WTC11 (cell line): ENCODE results near the gene NETO1. TPM values are rescaled to one million over a fixed set of nuclear protein-coding genes. Genes with fewer than 3 reads are reported as not detected.

Experiments
- ATAC-seq: fragments of 200-7000 bp; cut with Tn5 transposase; 2 replicates; pipeline ENCODE4 v1.10.0; 2021; ENCODE audit warnings: mild to moderate bottlenecking, moderate library complexity
- Bru-seq: library from RNA; stranded (reverse); fragments of 400-500 nt; gene quantifications from one replicate; lab custom pipeline; 2021; lab: Mats Ljungman, UMichigan
- CTCF ChIA-PET: fragments of 300-600 bp; sonication (Branson Sonifier 250); formaldehyde crosslinking; loops from one replicate; lab custom pipeline; 2021; ENCODE audit warnings: antibody characterized with exemption; lab: Charles Lee
- POLR2A ChIA-PET: fragments of 350-600 bp; sonication (Branson Sonifier 250); formaldehyde crosslinking; loops from one replicate; lab custom pipeline; 2021; ENCODE audit warnings: antibody characterized with exemption; lab: Charles Lee
- DNase-seq: peaks from one replicate; pipeline ENCODE4 v3.0.0; 2021; ENCODE audit warnings: low spot score
- H3K27ac Mint-ChIP-seq: 2 replicates; pipeline ENCODE4 v1.8.0; 2021; ENCODE audit warnings: mixed read lengths
- H3K27me3 Mint-ChIP-seq: 2 replicates; pipeline ENCODE4 v1.8.0; 2021; ENCODE audit warnings: low read depth, mild to moderate bottlenecking, moderate library complexity, mixed read lengths
- H3K36me3 Mint-ChIP-seq: 2 replicates; pipeline ENCODE4 v1.8.0; 2021; ENCODE audit warnings: mixed read lengths
- H3K4me1 Mint-ChIP-seq: 2 replicates; pipeline ENCODE4 v1.8.0; 2022; ENCODE audit warnings: mixed read lengths
- H3K4me3 Mint-ChIP-seq: 2 replicates; pipeline ENCODE4 v1.8.0; 2021; ENCODE audit warnings: mild to moderate bottlenecking, moderate library complexity, mixed read lengths
- H3K9me3 Mint-ChIP-seq: 2 replicates; pipeline ENCODE4 v1.8.0; 2021; ENCODE audit warnings: mixed read lengths
- CREM ChIP-seq: sonication (generic); formaldehyde crosslinking; IDR thresholded peaks from 2 replicates; pipeline ENCODE4 v1.8.1; 2022; ENCODE audit warnings: mild to moderate bottlenecking, missing genetic modification reagents, moderate library complexity
- GRHL2 ChIP-seq: fragments of 250-450 bp; sonication (Bioruptor Pico); IDR thresholded peaks from 2 replicates; pipeline ENCODE4 v1.8.0; 2022; ENCODE audit warnings: mild to moderate bottlenecking, moderate library complexity; ENCODE audit not compliant: insufficient replicate concordance, severe bottlenecking
- HMGA2 ChIP-seq: fragments of 250-450 bp; sonication (Bioruptor Pico); IDR thresholded peaks from 2 replicates; pipeline ENCODE4 v1.4.0; 2021; ENCODE audit warnings: mild to moderate bottlenecking, moderate library complexity
- TEAD1 ChIP-seq: sonication (generic); formaldehyde crosslinking; IDR thresholded peaks from 2 replicates; pipeline ENCODE4 v1.8.0; 2022; ENCODE audit warnings: mild to moderate bottlenecking, missing genetic modification reagents
- ZNF219 ChIP-seq: sonication (generic); formaldehyde crosslinking; IDR thresholded peaks from 2 replicates; pipeline ENCODE4 v1.8.0; 2023; ENCODE audit warnings: missing genetic modification reagents, mild to moderate bottlenecking, borderline replicate concordance
- long read RNA-seq, 3 experiments: library from RNA in 1 of 3; library from capped mRNA in 1 of 3; library from polyadenylated mRNA in 1 of 3; unstranded in 2 of 3; stranded (forward) in 1 of 3; transcript quantifications; one replicate each; pipeline ENCODE4 v2.0.0, GENCODE V29; 2021
- total RNA-seq: library from RNA; stranded (reverse); gene quantifications from 3 replicates; pipeline ENCODE4 v1.2.3, GENCODE V29; 2021
- TF ChIP-seq, protein P1 (sequence below): sonication (generic); formaldehyde crosslinking; IDR thresholded peaks from 2 replicates; pipeline ENCODE4 v1.8.1; 2022; ENCODE audit warnings: mild to moderate bottlenecking, missing genetic modification reagents, moderate library complexity, borderline replicate concordance
- TF ChIP-seq, protein P2 (sequence below): sonication (generic); formaldehyde crosslinking; IDR thresholded peaks from 2 replicates; pipeline ENCODE4 v1.8.0; 2023; ENCODE audit warnings: missing genetic modification reagents
- TF ChIP-seq, protein P3 (sequence below): sonication (generic); formaldehyde crosslinking; IDR thresholded peaks from 2 replicates; pipeline ENCODE4 v1.8.1; 2023; ENCODE audit warnings: mild to moderate bottlenecking, moderate library complexity, missing genetic modification reagents
- TF ChIP-seq, protein P4 (sequence below): sonication (generic); formaldehyde crosslinking; conservative IDR thresholded peaks from 2 replicates; pipeline ENCODE4 v1.8.1; 2023; ENCODE audit warnings: mild to moderate bottlenecking, low read depth, missing genetic modification reagents, moderate library complexity
- TF ChIP-seq, protein P5 (sequence below): sonication (generic); formaldehyde crosslinking; IDR thresholded peaks from 2 replicates; pipeline ENCODE4 v1.8.0; 2022; ENCODE audit warnings: missing genetic modification reagents

The NETO1 gene, protein sequence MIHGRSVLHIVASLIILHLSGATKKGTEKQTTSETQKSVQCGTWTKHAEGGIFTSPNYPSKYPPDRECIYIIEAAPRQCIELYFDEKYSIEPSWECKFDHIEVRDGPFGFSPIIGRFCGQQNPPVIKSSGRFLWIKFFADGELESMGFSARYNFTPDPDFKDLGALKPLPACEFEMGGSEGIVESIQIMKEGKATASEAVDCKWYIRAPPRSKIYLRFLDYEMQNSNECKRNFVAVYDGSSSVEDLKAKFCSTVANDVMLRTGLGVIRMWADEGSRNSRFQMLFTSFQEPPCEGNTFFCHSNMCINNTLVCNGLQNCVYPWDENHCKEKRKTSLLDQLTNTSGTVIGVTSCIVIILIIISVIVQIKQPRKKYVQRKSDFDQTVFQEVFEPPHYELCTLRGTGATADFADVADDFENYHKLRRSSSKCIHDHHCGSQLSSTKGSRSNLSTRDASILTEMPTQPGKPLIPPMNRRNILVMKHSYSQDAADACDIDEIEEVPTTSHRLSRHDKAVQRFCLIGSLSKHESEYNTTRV
- 30.0 to 34.7 TPM (median 33.1 TPM) in 3 replicates for total RNA-seq
- Bru-seq, nascent RNA: percentile 81 among the genes with signal in this experiment
- long read RNA-seq, experiment 1, transcript NETO1-201 (11 exons, 3,058 nt): major isoform, 19 of 65 reads
- long read RNA-seq, experiment 1, partial matches to known transcripts: 23 of 65 reads
- long read RNA-seq, experiment 1, other reads (novel, unspliced or antisense): 23 of 65 reads
- long read RNA-seq, experiment 2, transcript NETO1-201 (11 exons, 3,058 nt): major isoform, 7 of 22 reads
- long read RNA-seq, experiment 2, partial matches to known transcripts: 7 of 22 reads
- long read RNA-seq, experiment 2, other reads (novel, unspliced or antisense): 8 of 22 reads
- long read RNA-seq, experiment 3: 0 reads

DNA sequence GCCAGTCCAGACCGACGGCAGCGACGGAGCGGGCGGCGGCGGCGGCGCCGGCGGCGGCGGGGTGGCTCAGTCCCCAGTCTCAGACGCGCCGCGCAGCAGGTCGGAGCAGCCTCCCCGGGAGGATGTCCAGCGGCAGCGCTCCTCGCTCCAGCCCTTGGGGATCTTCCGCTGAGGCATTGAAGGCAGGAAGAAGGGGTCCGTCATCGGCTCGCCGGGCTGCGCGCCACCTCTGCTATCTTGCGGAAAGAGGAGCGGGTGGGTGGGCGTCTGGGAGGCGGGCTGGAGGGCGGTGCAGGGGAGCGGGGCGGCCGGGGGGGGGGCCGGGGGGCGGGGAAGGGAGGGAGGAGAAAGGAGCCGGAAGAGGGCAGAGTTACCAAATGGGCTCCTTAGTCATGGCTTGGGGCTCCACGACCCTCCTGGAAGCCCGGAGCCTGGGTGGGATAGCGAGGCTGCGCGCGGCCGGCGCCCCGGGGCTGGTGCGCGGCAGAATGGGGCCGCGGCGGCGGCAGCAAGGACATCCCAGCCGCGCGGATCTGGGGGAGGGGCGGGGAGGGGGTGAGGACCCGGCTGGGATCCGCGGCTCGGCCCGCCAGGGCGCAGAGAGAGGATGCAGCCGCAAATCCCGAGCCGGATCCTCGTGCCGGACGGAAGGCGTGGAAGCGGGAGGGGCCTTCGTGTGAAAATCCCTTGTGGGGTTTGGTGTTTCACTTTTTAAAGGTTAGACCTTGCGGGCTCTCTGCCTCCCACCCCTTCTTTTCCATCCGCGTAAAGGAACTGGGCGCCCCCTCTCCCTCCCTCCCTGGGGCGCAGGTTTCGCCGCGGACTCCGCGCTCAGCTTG lies at the start of gene NETO1:
TSS of gene NETO1 (minus strand) at position 242 of the 839 bp plus-strand sequence. CDS start 696 bp downstream, outside the sequence.
- H3K27ac Mint-ChIP-seq: no peak within 1 kb of the TSS
- POLR2A ChIA-PET: no interaction called here
- CTCF ChIA-PET: no interaction called here
- TF ChIP-seq, protein P1, sequence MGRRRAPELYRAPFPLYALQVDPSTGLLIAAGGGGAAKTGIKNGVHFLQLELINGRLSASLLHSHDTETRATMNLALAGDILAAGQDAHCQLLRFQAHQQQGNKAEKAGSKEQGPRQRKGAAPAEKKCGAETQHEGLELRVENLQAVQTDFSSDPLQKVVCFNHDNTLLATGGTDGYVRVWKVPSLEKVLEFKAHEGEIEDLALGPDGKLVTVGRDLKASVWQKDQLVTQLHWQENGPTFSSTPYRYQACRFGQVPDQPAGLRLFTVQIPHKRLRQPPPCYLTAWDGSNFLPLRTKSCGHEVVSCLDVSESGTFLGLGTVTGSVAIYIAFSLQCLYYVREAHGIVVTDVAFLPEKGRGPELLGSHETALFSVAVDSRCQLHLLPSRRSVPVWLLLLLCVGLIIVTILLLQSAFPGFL (CRISPR knock-in tag): no peak
- TF ChIP-seq, protein P2, sequence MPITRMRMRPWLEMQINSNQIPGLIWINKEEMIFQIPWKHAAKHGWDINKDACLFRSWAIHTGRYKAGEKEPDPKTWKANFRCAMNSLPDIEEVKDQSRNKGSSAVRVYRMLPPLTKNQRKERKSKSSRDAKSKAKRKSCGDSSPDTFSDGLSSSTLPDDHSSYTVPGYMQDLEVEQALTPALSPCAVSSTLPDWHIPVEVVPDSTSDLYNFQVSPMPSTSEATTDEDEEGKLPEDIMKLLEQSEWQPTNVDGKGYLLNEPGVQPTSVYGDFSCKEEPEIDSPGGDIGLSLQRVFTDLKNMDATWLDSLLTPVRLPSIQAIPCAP (CRISPR knock-in tag): no peak
- TF ChIP-seq, protein P3, sequence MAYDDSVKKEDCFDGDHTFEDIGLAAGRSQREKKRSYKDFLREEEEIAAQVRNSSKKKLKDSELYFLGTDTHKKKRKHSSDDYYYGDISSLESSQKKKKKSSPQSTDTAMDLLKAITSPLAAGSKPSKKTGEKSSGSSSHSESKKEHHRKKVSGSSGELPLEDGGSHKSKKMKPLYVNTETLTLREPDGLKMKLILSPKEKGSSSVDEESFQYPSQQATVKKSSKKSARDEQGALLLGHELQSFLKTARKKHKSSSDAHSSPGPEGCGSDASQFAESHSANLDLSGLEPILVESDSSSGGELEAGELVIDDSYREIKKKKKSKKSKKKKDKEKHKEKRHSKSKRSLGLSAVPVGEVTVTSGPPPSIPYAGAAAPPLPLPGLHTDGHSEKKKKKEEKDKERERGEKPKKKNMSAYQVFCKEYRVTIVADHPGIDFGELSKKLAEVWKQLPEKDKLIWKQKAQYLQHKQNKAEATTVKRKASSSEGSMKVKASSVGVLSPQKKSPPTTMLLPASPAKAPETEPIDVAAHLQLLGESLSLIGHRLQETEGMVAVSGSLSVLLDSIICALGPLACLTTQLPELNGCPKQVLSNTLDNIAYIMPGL: no peak
- no peak for TF ChIP-seq CREM
- TF ChIP-seq GRHL2: no peak
- TF ChIP-seq, protein P4, sequence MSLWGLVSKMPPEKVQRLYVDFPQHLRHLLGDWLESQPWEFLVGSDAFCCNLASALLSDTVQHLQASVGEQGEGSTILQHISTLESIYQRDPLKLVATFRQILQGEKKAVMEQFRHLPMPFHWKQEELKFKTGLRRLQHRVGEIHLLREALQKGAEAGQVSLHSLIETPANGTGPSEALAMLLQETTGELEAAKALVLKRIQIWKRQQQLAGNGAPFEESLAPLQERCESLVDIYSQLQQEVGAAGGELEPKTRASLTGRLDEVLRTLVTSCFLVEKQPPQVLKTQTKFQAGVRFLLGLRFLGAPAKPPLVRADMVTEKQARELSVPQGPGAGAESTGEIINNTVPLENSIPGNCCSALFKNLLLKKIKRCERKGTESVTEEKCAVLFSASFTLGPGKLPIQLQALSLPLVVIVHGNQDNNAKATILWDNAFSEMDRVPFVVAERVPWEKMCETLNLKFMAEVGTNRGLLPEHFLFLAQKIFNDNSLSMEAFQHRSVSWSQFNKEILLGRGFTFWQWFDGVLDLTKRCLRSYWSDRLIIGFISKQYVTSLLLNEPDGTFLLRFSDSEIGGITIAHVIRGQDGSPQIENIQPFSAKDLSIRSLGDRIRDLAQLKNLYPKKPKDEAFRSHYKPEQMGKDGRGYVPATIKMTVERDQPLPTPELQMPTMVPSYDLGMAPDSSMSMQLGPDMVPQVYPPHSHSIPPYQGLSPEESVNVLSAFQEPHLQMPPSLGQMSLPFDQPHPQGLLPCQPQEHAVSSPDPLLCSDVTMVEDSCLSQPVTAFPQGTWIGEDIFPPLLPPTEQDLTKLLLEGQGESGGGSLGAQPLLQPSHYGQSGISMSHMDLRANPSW (CRISPR knock-in tag): no peak
- no peak for TF ChIP-seq HMGA2 (CRISPR knock-in tag)
- 0 out of 2 replicates have a peak, but pooled peaks have one; percentile 19 for TF ChIP-seq TEAD1 (CRISPR knock-in tag)
- no peak for TF ChIP-seq ZNF219 (CRISPR knock-in tag)
- TF ChIP-seq, protein P5, sequence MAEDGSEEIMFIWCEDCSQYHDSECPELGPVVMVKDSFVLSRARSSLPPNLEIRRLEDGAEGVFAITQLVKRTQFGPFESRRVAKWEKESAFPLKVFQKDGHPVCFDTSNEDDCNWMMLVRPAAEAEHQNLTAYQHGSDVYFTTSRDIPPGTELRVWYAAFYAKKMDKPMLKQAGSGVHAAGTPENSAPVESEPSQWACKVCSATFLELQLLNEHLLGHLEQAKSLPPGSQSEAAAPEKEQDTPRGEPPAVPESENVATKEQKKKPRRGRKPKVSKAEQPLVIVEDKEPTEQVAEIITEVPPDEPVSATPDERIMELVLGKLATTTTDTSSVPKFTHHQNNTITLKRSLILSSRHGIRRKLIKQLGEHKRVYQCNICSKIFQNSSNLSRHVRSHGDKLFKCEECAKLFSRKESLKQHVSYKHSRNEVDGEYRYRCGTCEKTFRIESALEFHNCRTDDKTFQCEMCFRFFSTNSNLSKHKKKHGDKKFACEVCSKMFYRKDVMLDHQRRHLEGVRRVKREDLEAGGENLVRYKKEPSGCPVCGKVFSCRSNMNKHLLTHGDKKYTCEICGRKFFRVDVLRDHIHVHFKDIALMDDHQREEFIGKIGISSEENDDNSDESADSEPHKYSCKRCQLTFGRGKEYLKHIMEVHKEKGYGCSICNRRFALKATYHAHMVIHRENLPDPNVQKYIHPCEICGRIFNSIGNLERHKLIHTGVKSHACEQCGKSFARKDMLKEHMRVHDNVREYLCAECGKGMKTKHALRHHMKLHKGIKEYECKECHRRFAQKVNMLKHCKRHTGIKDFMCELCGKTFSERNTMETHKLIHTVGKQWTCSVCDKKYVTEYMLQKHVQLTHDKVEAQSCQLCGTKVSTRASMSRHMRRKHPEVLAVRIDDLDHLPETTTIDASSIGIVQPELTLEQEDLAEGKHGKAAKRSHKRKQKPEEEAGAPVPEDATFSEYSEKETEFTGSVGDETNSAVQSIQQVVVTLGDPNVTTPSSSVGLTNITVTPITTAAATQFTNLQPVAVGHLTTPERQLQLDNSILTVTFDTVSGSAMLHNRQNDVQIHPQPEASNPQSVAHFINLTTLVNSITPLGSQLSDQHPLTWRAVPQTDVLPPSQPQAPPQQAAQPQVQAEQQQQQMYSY (CRISPR knock-in tag): peak; percentile 71
- peak; percentile 36 for ATAC-seq
- H3K4me3 Mint-ChIP-seq: peak within 1 kb of the TSS; percentile 82
- H3K27me3 Mint-ChIP-seq: peaks cover 41% of the 10 kb centered on the region
- no peaks in the 10 kb centered on the region for H3K9me3 Mint-ChIP-seq
- peaks cover 11% of the 10 kb centered on the region for H3K36me3 Mint-ChIP-seq
- DNase-seq: peak; percentile 62
- peaks cover 39% of the 10 kb centered on the region for H3K4me1 Mint-ChIP-seq
